ENCODE results near the gene ARHGAP4.

The ARHGAP4 gene

GRCh38 chrX:153905481-153906095 is 20.5 kb downstream of the ARHGAP4 start:
- no peak for DNase-seq (ENCODE audit: low read depth)

GRCh38 chrX:153903991-153904957 is 21.8 kb downstream of the ARHGAP4 start, which contains the start of gene AVPR2:
AVPR2 (plus strand) TSS chrX:153904673; CDS start chrX:153905146, 473 bp downstream.
- no peak for DNase-seq (ENCODE audit: low read depth)

- DNase-seq (ENCODE audit: low read depth): no peak
Observed at GRCh38 chrX:153903238-153903980, 22.7 kb downstream of the ARHGAP4 start.

GRCh38 chrX:153902385-153902784 is 23.7 kb downstream of the ARHGAP4 start:
- DNase-seq (ENCODE audit: low read depth): no peak

GRCh38 chrX:153901753-153902140 is 24.3 kb downstream of the ARHGAP4 start:
- no peak for DNase-seq (ENCODE audit: low read depth)

- no peak for DNase-seq (ENCODE audit: low read depth)
Observed at GRCh38 chrX:153900831-153901752, 25.0 kb downstream of the ARHGAP4 start.

GRCh38 chrX:153897899-153898298 is 28.2 kb downstream of the ARHGAP4 start:
- DNase-seq (ENCODE audit: low read depth): no peak

- DNase-seq (ENCODE audit: low read depth): no peak
Observed at GRCh38 chrX:153889123-153889522, 36.9 kb downstream of the ARHGAP4 start.

- DNase-seq (ENCODE audit: low read depth): no peak
Observed at GRCh38 chrX:153888344-153888743, 37.7 kb downstream of the ARHGAP4 start.

- no peak for DNase-seq (ENCODE audit: low read depth)
Observed at GRCh38 chrX:153887385-153887784, 38.7 kb downstream of the ARHGAP4 start.

GRCh38 chrX:153886915-153887314 is 39.1 kb downstream of the ARHGAP4 start:
- DNase-seq (ENCODE audit: low read depth): no peak

GRCh38 chrX:153885968-153886903 is 39.8 kb downstream of the ARHGAP4 start, which contains the start of gene L1CAM:
L1CAM (minus strand) TSS chrX:153886173; CDS start chrX:153875836, 10,337 bp downstream.
- no peak for DNase-seq (ENCODE audit: low read depth)

- no peak for DNase-seq (ENCODE audit: low read depth)
Observed at GRCh38 chrX:153885208-153885787, 40.8 kb downstream of the ARHGAP4 start.

- no peak for DNase-seq (ENCODE audit: low read depth)
Observed at GRCh38 chrX:153884590-153884989, 41.5 kb downstream of the ARHGAP4 start.

- DNase-seq (ENCODE audit: low read depth): no peak
Observed at GRCh38 chrX:153884136-153884535, 41.9 kb downstream of the ARHGAP4 start.

GRCh38 chrX:153883163-153883843 is 42.8 kb downstream of the ARHGAP4 start:
- DNase-seq (ENCODE audit: low read depth): no peak

GRCh38 chrX:153882557-153882956 is 43.5 kb downstream of the ARHGAP4 start:
- no peak for DNase-seq (ENCODE audit: low read depth)

GRCh38 chrX:153882086-153882498 is 44.0 kb downstream of the ARHGAP4 start:
- no peak for DNase-seq (ENCODE audit: low read depth)

GRCh38 chrX:153881281-153881680 is 44.8 kb downstream of the ARHGAP4 start:
- DNase-seq (ENCODE audit: low read depth): no peak

Measured in stimulated activated CD8-positive, alpha-beta memory T cell treated with anti-CD3 and anti-CD28 coated beads, Interleukin-4, amount 100 ng/mL, for 24 hours (primary cell).